WTC11 (cell line): ENCODE results near the gene KCNC3. TPM values are rescaled to one million over a fixed set of nuclear protein-coding genes. Genes with fewer than 3 reads are reported as not detected.

Experiments used
- total RNA-seq: library from RNA; stranded (reverse); gene quantifications from 3 replicates; pipeline ENCODE4 v1.2.3, GENCODE V29; 2021

Gene KCNC3
- total RNA-seq, 1 experiment from 2014 or later = 8.5 TPM

Other genes with a start within 250 kb of the KCNC3 start
- 1.0 to 3.5 TPM (median 2.4 TPM) in 3 replicates for gene IZUMO2, start 166.1 kb downstream of the KCNC3 start, total RNA-seq
- gene MYH14, start 125.8 kb downstream of the KCNC3 start, total RNA-seq = 25.8 to 33.5 TPM (median 31.2 TPM) in 3 replicates
- gene NAPSA, start 36.3 kb upstream of the KCNC3 start, total RNA-seq = 2.4 to 3.1 TPM (median 2.7 TPM) in 3 replicates
- 40.5 to 45.8 TPM (median 41.0 TPM) in 3 replicates for gene NR1H2, start 47.1 kb upstream of the KCNC3 start, total RNA-seq
- gene POLD1, start 55.0 kb upstream of the KCNC3 start, total RNA-seq = 163 to 179 TPM (median 178 TPM) in 3 replicates
- gene SPIB, start 89.6 kb upstream of the KCNC3 start, total RNA-seq = 3.1 to 4.7 TPM (median 3.7 TPM) in 3 replicates
- 2.6 to 5.4 TPM (median 5.0 TPM) in 3 replicates for gene MYBPC2, start 103.5 kb upstream of the KCNC3 start, total RNA-seq
- 114 to 120 TPM (median 114 TPM) in 3 replicates for gene EMC10, start 147.1 kb upstream of the KCNC3 start, total RNA-seq
- gene GARIN5A, start 147.5 kb upstream of the KCNC3 start, total RNA-seq = 8.2 to 17.1 TPM (median 15.3 TPM) in 3 replicates
- 4.0 to 4.3 TPM (median 4.0 TPM) in 3 replicates for gene JOSD2, start 181.8 kb upstream of the KCNC3 start, total RNA-seq
- not detected in 3 replicates for gene ASPDH, start 184.5 kb upstream of the KCNC3 start, total RNA-seq
- gene LRRC4B, start 239.1 kb upstream of the KCNC3 start, total RNA-seq = 10.0 to 11.0 TPM (median 10.9 TPM) in 3 replicates